NCI-H2227 (cell line): ENCODE measurements around the gene SULT1A1.

Experiments
- DNase-seq: peaks from one replicate; lab custom pipeline; 2025; ENCODE audit not compliant: unreplicated experiment; lab: John Stamatoyannopoulos, UW

SULT1A1 gene

GRCh38 chr16:28561557-28562187 is 48.2 kb downstream of the SULT1A1 start:
- DNase-seq = no peak

- no peak for DNase-seq
These were observed 51.4 kb downstream of the SULT1A1 start for GRCh38 chr16:28558456-28558855.

- no peak for DNase-seq
These were observed 52.9 kb downstream of the SULT1A1 start for GRCh38 chr16:28556914-28557320.

- DNase-seq = no peak
These were observed 54.3 kb downstream of the SULT1A1 start for GRCh38 chr16:28555561-28555960.
